Ramos (cell line): ENCODE measurements around the gene PPP2R5B.

Source experiments
- in situ Hi-C: fragments of 300-500 bp; cut with MboI; formaldehyde crosslinking; loops from one replicate; pipeline ENCODE4 v1.14.3; 2022; ENCODE audit warnings: low sequenced_read_pairs; ENCODE audit not compliant: unreplicated experiment

The PPP2R5B gene

GRCh38 chr11:64888406-64888728 lies 36.1 kb upstream of the PPP2R5B start:
- in situ Hi-C loops = no loop called here

GRCh38 chr11:64888729-64889511 lies 35.6 kb upstream of the PPP2R5B start:
- in situ Hi-C loops = no loop called here

- in situ Hi-C loops = loop anchor here (5.0 kb wide), 1 partner anchor 43 kb away; no protein-coding TSS in a partner anchor
Observed at GRCh38 chr11:64890522-64890939, 34.0 kb upstream of the PPP2R5B start.

GRCh38 chr11:64891215-64891848 lies 33.2 kb upstream of the PPP2R5B start:
- in situ Hi-C loops = loop anchor here (5.0 kb wide), 1 partner anchor 44 kb away; no protein-coding TSS in a partner anchor

- in situ Hi-C loops = loop anchor here (5.0 kb wide), 1 partner anchor 45 kb away; no protein-coding TSS in a partner anchor
Observed at GRCh38 chr11:64891880-64892279, 32.6 kb upstream of the PPP2R5B start.

- in situ Hi-C loops = loop anchor here (5.0 kb wide), 1 partner anchor 45 kb away; no protein-coding TSS in a partner anchor
Observed at GRCh38 chr11:64892411-64892831, 32.1 kb upstream of the PPP2R5B start.

GRCh38 chr11:64892838-64893193 lies 31.7 kb upstream of the PPP2R5B start:
- in situ Hi-C loops = loop anchor here (5.0 kb wide), 1 partner anchor 46 kb away; no protein-coding TSS in a partner anchor

GRCh38 chr11:64893194-64894069 lies 31.1 kb upstream of the PPP2R5B start:
- in situ Hi-C loops = loop anchor here (5.0 kb wide), 1 partner anchor 46 kb away; no protein-coding TSS in a partner anchor

GRCh38 chr11:64894070-64894811 lies 30.2 kb upstream of the PPP2R5B start:
- in situ Hi-C loops = loop anchor here (5.0 kb wide), 1 partner anchor 47 kb away; no protein-coding TSS in a partner anchor

GRCh38 chr11:64894812-64895452 lies 29.6 kb upstream of the PPP2R5B start:
- in situ Hi-C loops = loop anchor here (5.0 kb wide), 1 partner anchor 48 kb away; no protein-coding TSS in a partner anchor

- in situ Hi-C loops = no loop called here
Observed at GRCh38 chr11:64896448-64897022, 28.0 kb upstream of the PPP2R5B start.

GRCh38 chr11:64897381-64898075 lies 27.0 kb upstream of the PPP2R5B start:
- in situ Hi-C loops = no loop called here

GRCh38 chr11:64898076-64898445 lies 26.4 kb upstream of the PPP2R5B start:
- in situ Hi-C loops = no loop called here

GRCh38 chr11:64898541-64898940 lies 25.9 kb upstream of the PPP2R5B start:
- in situ Hi-C loops = no loop called here

- in situ Hi-C loops = no loop called here
Observed at GRCh38 chr11:64900263-64900678, 24.2 kb upstream of the PPP2R5B start.

GRCh38 chr11:64900774-64901173 lies 23.7 kb upstream of the PPP2R5B start:
- in situ Hi-C loops = no loop called here

GRCh38 chr11:64902102-64902900 lies 22.2 kb upstream of the PPP2R5B start:
- in situ Hi-C loops = no loop called here
